Naive thymus-derived CD4-positive, alpha-beta T cell (primary cell): Measurements from ENCODE around the gene LINGO4. TPM values are rescaled to one million over a fixed set of nuclear protein-coding genes. Genes with fewer than 3 reads are reported as not detected.

ENCODE experiments used
- ATAC-seq: fragments of 150-1000 bp; cut with Tn5 transposase; 2 replicates; pipeline ENCODE4 v1.10.0; 2021; ENCODE audit warnings: mild to moderate bottlenecking, moderate library complexity
- CTCF ChIA-PET: fragments of 350-600 bp; sonication (Branson Sonifier 250); formaldehyde crosslinking; loops from one replicate; lab custom pipeline; 2021; ENCODE audit warnings: antibody characterized with exemption; lab: Charles Lee
- POLR2A ChIA-PET: fragments of 350-600 bp; sonication (Branson Sonifier 250); formaldehyde crosslinking; loops from one replicate; lab custom pipeline; 2021; ENCODE audit warnings: antibody characterized with exemption, inconsistent platforms; lab: Charles Lee
- DNase-seq, 9 donors: peaks; one replicate each; pipeline versions ENCODE4 v3.0.0 to v3.0.0-alpha.2; 2020 to 2022; ENCODE audit warnings: mixed read lengths in 1 of 9
- H3K27ac ChIP-seq: one replicate; pipeline ENCODE4 v1.7.0; 2013; ENCODE audit warnings: mild to moderate bottlenecking, low read depth, low read length, moderate library complexity
- H3K27me3 ChIP-seq, 2 donors: one replicate each; pipeline ENCODE4 v1.7.0; 2013; ENCODE audit warnings: low read length in 2 of 2, mild to moderate bottlenecking in 2 of 2, moderate library complexity in 2 of 2; ENCODE audit not compliant: control insufficient read depth in 2 of 2, insufficient read depth in 2 of 2
- H3K36me3 ChIP-seq, 3 experiments: 1 replicate in 2 of 3; 2 replicates in 1 of 3; pipeline ENCODE4 v1.7.0; 2013; ENCODE audit warnings: low read length in 3 of 3, mild to moderate bottlenecking in 3 of 3, moderate library complexity in 1 of 3; ENCODE audit not compliant: insufficient read depth in 3 of 3, control insufficient read depth in 2 of 3
- H3K4me1 ChIP-seq, 2 donors: one replicate each; pipeline ENCODE4 v1.7.0; 2013; ENCODE audit warnings: low read length in 2 of 2, mild to moderate bottlenecking in 2 of 2, moderate library complexity in 1 of 2; ENCODE audit not compliant: control insufficient read depth in 2 of 2, insufficient read depth in 2 of 2
- H3K4me3 ChIP-seq: 2 replicates; pipeline ENCODE4 v1.7.0; 2013; ENCODE audit warnings: mild to moderate bottlenecking, low read length
- H3K9me3 ChIP-seq, 3 experiments: 1 replicate in 2 of 3; 2 replicates in 1 of 3; pipeline ENCODE4 v1.7.0; 2013; ENCODE audit warnings: low read length in 3 of 3; ENCODE audit not compliant: control insufficient read depth in 2 of 3
- H3K27ac Mint-ChIP-seq, 9 donors: one replicate each; pipeline ENCODE4 v1.8.0; 2020 to 2022; ENCODE audit warnings: mixed read lengths in 9 of 9, mild to moderate bottlenecking in 8 of 9, moderate library complexity in 5 of 9, inconsistent platforms in 2 of 9
- H3K27me3 Mint-ChIP-seq, 5 donors: one replicate each; pipeline ENCODE4 v1.8.0; 2021 to 2022; ENCODE audit warnings: mixed read lengths in 5 of 5, mild to moderate bottlenecking in 1 of 5
- H3K36me3 Mint-ChIP-seq, 5 donors: one replicate each; pipeline ENCODE4 v1.8.0; 2020 to 2022; ENCODE audit warnings: mixed read lengths in 5 of 5, mild to moderate bottlenecking in 3 of 5, inconsistent platforms in 1 of 5
- H3K4me1 Mint-ChIP-seq, 7 donors: one replicate each; pipeline ENCODE4 v1.8.0; 2020 to 2022; ENCODE audit warnings: mixed read lengths in 7 of 7, mild to moderate bottlenecking in 3 of 7, inconsistent platforms in 1 of 7
- H3K4me3 Mint-ChIP-seq, 10 donors: one replicate each; pipeline ENCODE4 v1.8.0; 2020 to 2022; ENCODE audit warnings: mild to moderate bottlenecking in 10 of 10, mixed read lengths in 10 of 10, moderate library complexity in 6 of 10, inconsistent platforms in 2 of 10
- H3K9me3 Mint-ChIP-seq, 11 donors: one replicate each; pipeline ENCODE4 v1.8.0; 2020 to 2022; ENCODE audit warnings: mixed read lengths in 11 of 11, mild to moderate bottlenecking in 4 of 11, inconsistent platforms in 1 of 11, moderate library complexity in 1 of 11
- intact Hi-C, 2 donors: fragments of 100-400 bp; cut with micrococcal nuclease; formaldehyde crosslinking; loops; one replicate each; pipeline ENCODE4 v1.15.1; 2023
- polyA plus RNA-seq, 2 donors: library from polyadenylated mRNA; unstranded; fragments of 300-500 nt; fragmentation: Illumina TruSeq; gene quantifications; one replicate each; pipeline ENCODE4 v1.2.3, GENCODE V29; 2021
- total RNA-seq, 6 experiments: library from RNA in 5 of 6; stranded (reverse) in 5 of 6; gene quantifications; 1 replicate in 5 of 6; 2 replicates in 1 of 6; pipeline ENCODE4 v1.2.3 and lab custom pipeline; 2021 to 2026

Gene LINGO4
- total and polyA plus RNA-seq, 7 experiments from 2014 or later: 0.07 to 0.24 TPM; not detected in 5

DNA sequence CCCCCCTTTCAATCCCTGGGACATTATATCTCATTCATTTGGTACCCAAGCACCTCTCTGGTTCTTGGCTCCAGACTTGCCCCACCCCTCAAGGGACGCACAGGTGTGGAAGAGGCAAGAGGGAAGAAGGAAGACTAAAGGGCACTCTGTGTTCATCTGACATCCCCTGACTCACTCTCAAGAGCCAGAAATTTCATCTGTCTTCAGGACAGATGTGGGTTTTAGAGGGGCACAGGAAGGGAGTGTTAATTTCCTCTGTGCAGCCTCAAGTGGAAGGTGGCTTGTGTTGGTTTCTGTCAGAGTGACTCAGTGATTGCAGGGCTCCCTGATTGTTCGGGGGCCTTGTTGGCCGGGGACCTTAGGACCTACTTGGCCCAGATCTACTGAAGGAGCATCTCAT, 32.0 kb upstream of the LINGO4 start:
- POLR2A ChIA-PET: interaction anchor here (0.6 to 1.9 kb wide), 2 partner anchors 47 to 83 kb away, joined by 3 to 6 read pairs; partner anchors contain the start of gene TDRKH
- H3K27ac Mint-ChIP-seq: peak overlapping the region; percentile 24 to 93 (median 80)
- no peak for DNase-seq

DNA sequence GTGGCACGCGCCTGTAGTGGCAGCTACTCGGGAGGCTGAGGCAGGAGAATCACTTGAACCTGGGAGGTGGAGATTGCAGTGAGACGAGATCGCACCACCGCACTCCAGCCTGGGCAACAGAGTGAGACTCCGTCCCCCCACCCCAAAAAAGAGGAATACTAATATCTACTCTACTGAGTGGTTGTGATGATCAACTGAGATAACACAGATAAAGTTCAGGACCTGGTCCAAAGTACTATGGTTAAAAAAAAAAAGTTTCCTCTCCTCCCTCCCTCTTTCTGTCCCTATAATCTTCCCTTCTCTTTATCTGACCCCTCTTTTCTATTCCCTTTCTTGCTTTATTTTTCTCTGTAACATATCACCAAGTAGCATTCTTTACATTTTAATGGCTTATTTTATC, 30.4 kb upstream of the LINGO4 start:
- no peaks in the 10 kb centered on the region for H3K27me3 ChIP-seq
- Mint-ChIP-seq H3K4me3 (peak overlapping the region in 1 of 10 donors; percentile 25), H3K9me3 (peaks cover 0 to 4% (median 0%) of the 10 kb centered on the region in 11 donors), H3K4me1 (peaks cover 45 to 76% (median 64%) of the 10 kb centered on the region in 7 donors), H3K27me3 (peaks cover 0 to 8% (median 0%) of the 10 kb centered on the region in 5 donors), H3K27ac (peak overlapping the region in 4 of 9 donors; percentile 1 to 60 (median 42)), H3K36me3 (peaks cover 0 to 1% (median 0%) of the 10 kb centered on the region in 5 donors)
- POLR2A ChIA-PET: no interaction called here
- no peaks in the 10 kb centered on the region for H3K9me3 ChIP-seq
- no peaks in the 10 kb centered on the region for H3K36me3 ChIP-seq
- DNase-seq (no peak), ATAC-seq (no peak)
- CTCF ChIA-PET: interaction anchor here (0.6 to 2.7 kb wide), 11 partner anchors 8 to 495 kb away, joined by 3 to 9 read pairs (median 4); no protein-coding TSS in a partner anchor
- no peak overlapping the region for H3K27ac ChIP-seq
- H3K4me3 ChIP-seq: no peak overlapping the region
- intact Hi-C loops: loop anchor here (5.0 kb wide), 2 partner anchors 223 to 378 kb away; partner anchors contain the start of genes POGZ (in 2 of the 2) and SNX27 (in 2 of the 2)
- H3K4me1 ChIP-seq: peaks cover 48 to 54% of the 10 kb centered on the region in 2 donors

More for the DNA sequence above, 32.0 kb upstream of the LINGO4 start:
- CTCF ChIA-PET: interaction anchor here (0.7 to 2.7 kb wide), 6 partner anchors 9 to 393 kb away, joined by 3 to 9 read pairs (median 4); no protein-coding TSS in a partner anchor
- Mint-ChIP-seq H3K4me1 (peaks cover 44 to 71% (median 58%) of the 10 kb centered on the region in 7 donors), H3K4me3 (peak overlapping the region; percentile 77 to 92 (median 86)), H3K27me3 (peaks cover 0 to 8% (median 0%) of the 10 kb centered on the region in 5 donors), H3K36me3 (peaks cover 0 to 6% (median 0%) of the 10 kb centered on the region in 5 donors), H3K9me3 (peaks cover 0 to 5% (median 0%) of the 10 kb centered on the region in 11 donors)
- Histone ChIP-seq H3K9me3 (no peaks in the 10 kb centered on the region), H3K4me1 (peaks cover 42 to 49% of the 10 kb centered on the region in 2 donors), H3K27ac (no peak overlapping the region), H3K27me3 (no peaks in the 10 kb centered on the region), H3K36me3 (no peaks in the 10 kb centered on the region), H3K4me3 (no peak overlapping the region)
- no peak for ATAC-seq
- intact Hi-C loops: loop anchor here (2.0 to 5.0 kb wide), 6 partner anchors 74 to 392 kb away; partner anchors contain the start of genes MRPL9 (in 2 of the 2), POGZ (in 2 of the 2) and SNX27 (in 2 of the 2)

DNA sequence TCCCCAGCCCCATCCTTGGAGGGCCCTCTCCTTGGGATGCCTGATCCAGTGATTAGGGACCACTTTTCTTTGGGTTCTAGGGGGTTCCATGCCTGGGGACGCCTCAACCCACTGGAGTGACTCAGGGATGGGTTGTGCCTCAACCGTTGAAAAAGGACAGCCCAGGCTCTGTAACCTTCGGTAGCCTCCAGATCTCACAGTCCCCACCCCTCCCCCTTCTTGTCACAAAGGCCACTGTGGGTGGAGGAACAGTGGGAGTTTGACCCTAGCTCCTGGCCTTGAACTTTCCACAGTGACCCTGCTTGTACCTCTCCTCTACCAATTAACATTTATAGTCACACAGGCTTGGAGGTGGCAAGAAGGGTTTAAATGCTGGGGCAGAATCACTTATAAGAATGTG, 29.0 kb upstream of the LINGO4 start:
- Mint-ChIP-seq H3K36me3 (peaks cover 0 to 1% (median 0%) of the 10 kb centered on the region in 5 donors), H3K4me3 (no peak overlapping the region), H3K27me3 (peaks cover 0 to 6% (median 0%) of the 10 kb centered on the region in 5 donors), H3K9me3 (peaks cover 0 to 4% (median 0%) of the 10 kb centered on the region in 11 donors), H3K27ac (no peak overlapping the region), H3K4me1 (peaks cover 46 to 76% (median 66%) of the 10 kb centered on the region in 7 donors)
- ChIA-PET CTCF (interaction anchor here (0.7 to 2.2 kb wide), 4 partner anchors 12 to 293 kb away, joined by 4 to 6 read pairs (median 5); no protein-coding TSS in a partner anchor), POLR2A (interaction anchor here (1.0 to 1.4 kb wide), 2 partner anchors 11 to 76 kb away, joined by 3 read pairs; no protein-coding TSS in a partner anchor)
- ATAC-seq (no peak), DNase-seq (no peak)
- Histone ChIP-seq H3K36me3 (no peaks in the 10 kb centered on the region), H3K9me3 (no peaks in the 10 kb centered on the region), H3K4me3 (no peak overlapping the region), H3K27me3 (no peaks in the 10 kb centered on the region), H3K4me1 (peaks cover 47 to 59% of the 10 kb centered on the region in 2 donors), H3K27ac (no peak overlapping the region)
- intact Hi-C loops: no loop called here

DNA sequence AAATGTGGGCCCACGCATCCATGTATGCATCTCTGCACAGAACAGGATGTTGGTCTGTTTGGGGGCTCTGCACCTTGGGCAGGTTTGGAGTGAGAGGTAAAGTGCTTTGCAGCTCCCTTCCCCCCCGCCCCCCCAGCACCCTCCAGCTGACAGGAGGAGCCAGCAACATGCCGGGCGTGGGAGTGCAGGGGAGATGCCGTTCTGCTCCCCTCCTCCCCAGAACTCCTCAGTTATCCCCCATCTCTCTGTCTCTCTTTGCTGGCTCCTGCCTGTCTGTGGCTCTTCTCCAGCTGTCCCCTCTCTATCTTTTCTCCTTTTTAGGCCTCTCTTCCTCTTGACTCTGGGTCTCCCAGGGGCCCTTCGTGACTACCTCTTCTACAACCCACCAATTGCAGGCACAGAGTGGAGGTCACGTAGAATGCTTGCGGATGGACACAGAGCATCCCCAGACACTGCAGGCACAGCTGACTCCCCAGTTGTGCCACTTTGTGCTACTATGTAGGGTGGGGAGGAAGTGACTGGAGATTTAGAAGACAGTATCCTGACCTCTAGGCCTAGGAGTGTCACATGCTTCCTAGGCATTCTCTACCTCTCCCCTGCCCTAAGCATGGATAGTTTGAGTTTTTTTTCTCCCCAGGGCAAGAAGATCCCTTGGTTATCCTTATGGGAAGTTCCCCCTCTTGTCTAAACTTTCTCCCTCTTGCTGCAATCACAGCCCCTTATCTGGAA, 28.1 kb upstream of the LINGO4 start:
- H3K4me3 Mint-ChIP-seq: no peak overlapping the region
- H3K27ac ChIP-seq: no peak overlapping the region
- ATAC-seq: no peak
- H3K27me3 ChIP-seq: no peaks in the 10 kb centered on the region
- H3K27me3 Mint-ChIP-seq: peaks cover 0 to 5% (median 0%) of the 10 kb centered on the region in 5 donors
- H3K36me3 ChIP-seq: no peaks in the 10 kb centered on the region
- CTCF ChIA-PET: interaction anchor here (0.7 kb wide), 1 partner anchor 68 kb away, joined by 3 read pairs; no protein-coding TSS in a partner anchor
- H3K4me1 ChIP-seq: peaks cover 49 to 64% of the 10 kb centered on the region in 2 donors
- intact Hi-C loops: no loop called here
- peaks cover 53 to 80% (median 71%) of the 10 kb centered on the region in 7 donors for H3K4me1 Mint-ChIP-seq
- H3K4me3 ChIP-seq: no peak overlapping the region
- DNase-seq: no peak
- peaks cover 0 to 2% (median 0%) of the 10 kb centered on the region in 11 donors for H3K9me3 Mint-ChIP-seq
- H3K36me3 Mint-ChIP-seq: peaks cover 0 to 1% (median 0%) of the 10 kb centered on the region in 5 donors
- POLR2A ChIA-PET: interaction anchor here (0.6 kb wide), 1 partner anchor 43 kb away, joined by 3 read pairs; the partner anchor contains the start of gene TDRKH
- peak overlapping the region in 7 of 9 donors; percentile 7 to 75 (median 51) for H3K27ac Mint-ChIP-seq
- no peaks in the 10 kb centered on the region for H3K9me3 ChIP-seq

DNA sequence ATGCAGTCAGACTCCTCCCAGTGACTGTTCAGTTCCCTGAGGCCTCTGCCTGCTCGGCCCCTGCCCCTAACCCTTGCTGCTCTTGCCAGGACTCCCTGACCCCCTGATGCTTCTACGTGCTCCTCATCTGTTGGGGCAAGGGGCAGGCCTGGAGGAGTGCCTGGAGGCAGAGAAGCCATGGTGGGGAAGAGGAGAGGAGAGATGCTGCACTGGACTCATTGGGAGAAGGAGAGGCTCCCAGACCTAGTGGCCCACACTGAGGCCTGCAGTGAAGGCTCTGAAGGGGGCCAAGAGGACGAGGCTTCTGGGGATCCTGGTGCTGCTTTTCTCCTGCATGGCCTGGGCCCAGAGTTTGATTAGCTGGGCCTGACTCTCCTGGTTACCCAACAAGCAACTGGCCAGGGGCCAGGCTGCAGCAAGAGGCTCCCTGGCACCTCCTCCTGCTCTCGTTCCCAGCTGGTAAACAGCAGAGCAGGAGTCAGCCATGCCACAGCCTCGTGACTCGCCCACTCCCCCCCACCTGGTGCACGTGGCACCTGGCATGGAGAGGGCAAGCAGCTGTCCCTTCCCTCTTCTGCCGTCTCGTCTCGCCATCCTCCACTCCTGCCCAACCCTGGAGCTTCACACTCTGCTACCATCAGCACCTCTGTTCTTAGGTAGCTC, 27.2 kb upstream of the LINGO4 start:
- H3K27me3 ChIP-seq: no peaks in the 10 kb centered on the region
- ATAC-seq (no peak), DNase-seq (no peak)
- ChIA-PET POLR2A (interaction anchor here (0.6 kb wide), 1 partner anchor 42 kb away, joined by 3 read pairs; the partner anchor contains the start of gene TDRKH), CTCF (interaction anchor here (0.7 kb wide), 1 partner anchor 69 kb away, joined by 3 read pairs; no protein-coding TSS in a partner anchor)
- H3K27ac ChIP-seq: no peak overlapping the region
- Mint-ChIP-seq H3K4me3 (no peak overlapping the region), H3K36me3 (no peaks in the 10 kb centered on the region), H3K9me3 (peaks cover 0 to 2% (median 0%) of the 10 kb centered on the region in 11 donors), H3K27ac (peak overlapping the region in 6 of 9 donors; percentile 34 to 74 (median 69)), H3K27me3 (peaks cover 0 to 2% (median 0%) of the 10 kb centered on the region in 5 donors), H3K4me1 (peaks cover 54 to 84% (median 76%) of the 10 kb centered on the region in 7 donors)
- intact Hi-C loops: no loop called here
- peaks cover 52 to 68% of the 10 kb centered on the region in 2 donors for H3K4me1 ChIP-seq
- no peaks in the 10 kb centered on the region for H3K36me3 ChIP-seq
- no peak overlapping the region for H3K4me3 ChIP-seq
- H3K9me3 ChIP-seq: no peaks in the 10 kb centered on the region

DNA sequence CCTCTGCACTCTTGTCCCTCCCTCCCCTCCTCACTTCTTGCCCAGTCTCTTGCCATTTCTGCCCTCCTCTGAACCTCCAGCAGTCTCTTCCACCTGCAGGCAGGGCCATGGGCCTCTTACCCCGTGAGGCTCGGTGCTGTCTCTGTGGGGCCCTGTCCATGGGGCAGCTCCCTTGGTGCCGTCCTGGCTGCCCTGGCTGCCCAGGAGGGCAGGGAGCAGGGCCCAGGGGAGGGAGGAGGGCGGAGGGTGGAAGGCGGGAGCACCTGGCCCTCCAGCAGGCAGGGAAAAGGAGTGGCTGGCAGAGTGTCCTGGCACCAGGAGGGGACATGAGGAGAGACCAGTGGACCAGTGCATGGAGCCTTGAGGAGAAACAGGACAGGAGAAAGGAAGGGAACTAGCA, 26.4 kb upstream of the LINGO4 start, which contains the start of gene RORC:
TSS of gene RORC (minus strand) at position 198 of the 400 bp plus-strand sequence. CDS start at position 160, 38 bp downstream.
- Mint-ChIP-seq H3K9me3 (peaks cover 0 to 1% (median 0%) of the 10 kb centered on the region in 11 donors), H3K4me1 (peaks cover 46 to 83% (median 68%) of the 10 kb centered on the region in 7 donors), H3K36me3 (no peaks in the 10 kb centered on the region), H3K4me3 (peak within 1 kb of the TSS in 2 of 10 donors; percentile 12 to 72), H3K27me3 (no peaks in the 10 kb centered on the region), H3K27ac (peak within 1 kb of the TSS in 7 of 9 donors; percentile 14 to 83 (median 72))
- Histone ChIP-seq H3K4me3 (no peak within 1 kb of the TSS), H3K27me3 (no peaks in the 10 kb centered on the region), H3K9me3 (no peaks in the 10 kb centered on the region), H3K4me1 (peaks cover 48 to 64% of the 10 kb centered on the region in 2 donors), H3K36me3 (no peaks in the 10 kb centered on the region), H3K27ac (no peak within 1 kb of the TSS)
- ChIA-PET CTCF (no interaction called here), POLR2A (no interaction called here)
- intact Hi-C loops: no loop called here
- no peak for DNase-seq
- no peak for ATAC-seq
